Smooth muscle cell (in vitro differentiated cells): ENCODE measurements around the gene ADGB. TPM values are rescaled to one million over a fixed set of nuclear protein-coding genes. Genes with fewer than 3 reads are reported as not detected.

Source experiments
- DNase-seq: peaks from one replicate; lab custom pipeline; 2025; ENCODE audit not compliant: unreplicated experiment; lab: John Stamatoyannopoulos, UW
- H2AFZ ChIP-seq: fragments of 200-600 bp; sonication (generic); 2 replicates; pipeline ENCODE4 v1.6.0; 2016; ENCODE audit warnings: antibody characterized with exemption, low read depth, mild to moderate bottlenecking
- H3F3A ChIP-seq: fragments of 200-600 bp; sonication (generic); 2 replicates; pipeline ENCODE4 v1.6.0; 2017; ENCODE audit warnings: antibody characterized with exemption, low read depth
- H3K27ac ChIP-seq: fragments of 200-600 bp; sonication (generic); 2 replicates; pipeline ENCODE4 v1.5.1; 2016; ENCODE audit warnings: low read depth, mild to moderate bottlenecking
- H3K27me3 ChIP-seq: fragments of 200-600 bp; sonication (generic); 2 replicates; pipeline ENCODE4 v1.6.1; 2016; ENCODE audit warnings: low read depth, mild to moderate bottlenecking
- H3K36me3 ChIP-seq: fragments of 200-600 bp; sonication (generic); 2 replicates; pipeline ENCODE4 v1.5.1; 2016; ENCODE audit warnings: low read depth
- H3K4me1 ChIP-seq: fragments of 200-600 bp; sonication (generic); 2 replicates; pipeline ENCODE4 v1.5.1; 2016; ENCODE audit warnings: low read depth
- H3K4me2 ChIP-seq: fragments of 200-600 bp; sonication (generic); 2 replicates; pipeline ENCODE4 v1.6.0; 2016; ENCODE audit warnings: mild to moderate bottlenecking
- H3K4me3 ChIP-seq: fragments of 200-600 bp; sonication (generic); 2 replicates; pipeline ENCODE4 v1.5.1; 2016; ENCODE audit warnings: mild to moderate bottlenecking
- H3K79me2 ChIP-seq: fragments of 200-600 bp; sonication (generic); 2 replicates; pipeline ENCODE4 v1.6.0; 2016; ENCODE audit warnings: low read depth, mild to moderate bottlenecking
- H3K9ac ChIP-seq: fragments of 200-600 bp; sonication (generic); 2 replicates; pipeline ENCODE4 v1.6.0; 2016; ENCODE audit warnings: low read depth
- H3K9me3 ChIP-seq: fragments of 200-600 bp; sonication (generic); replicated peaks from 2 replicates; pipeline ENCODE4 v1.5.1; 2016; ENCODE audit warnings: low read depth
- H4K20me1 ChIP-seq: fragments of 200-600 bp; sonication (generic); 2 replicates; pipeline ENCODE4 v1.6.0; 2016; ENCODE audit warnings: low read depth
- CTCF ChIP-seq: fragments of 200-600 bp; sonication (generic); IDR thresholded peaks from 2 replicates; pipeline ENCODE4 v1.5.1; 2017; ENCODE audit warnings: borderline replicate concordance, mild to moderate bottlenecking, antibody characterized with exemption; ENCODE audit not compliant: insufficient read depth, poor library complexity, severe bottlenecking
- WGBS: methylation state at CpG from one replicate; pipeline ENCODE4 v1.1.7; 2016; ENCODE audit warnings: low lambda C conversion rate; 5-methylcytosine and 5-hydroxymethylcytosine counted together
- polyA plus RNA-seq: library from polyadenylated mRNA; unstranded; fragments of >200 nt; fragmentation: Nextera tagmentation; extraction: Ambion mirVana; gene quantifications from 2 replicates; pipeline ENCODE4 v1.2.1, GENCODE V29; 2016
- total RNA-seq: library from RNA; depleted of rRNA; stranded (reverse); fragments of >200 nt; gene quantifications from 2 replicates; pipeline ENCODE4 v1.2.3, GENCODE V29; 2014

ADGB gene
- total and polyA plus RNA-seq, 2 experiments from 2014 or later = 1.1 to 3.1 TPM

- Histone ChIP-seq H3K27me3 (no peaks in the 10 kb centered on the region), H3K4me2 (no peak overlapping the region), H3K79me2 (no peaks in the 10 kb centered on the region), H4K20me1 (no peaks in the 10 kb centered on the region), H3K27ac (no peak overlapping the region), H3K4me3 (no peak overlapping the region), H3K36me3 (no peaks in the 10 kb centered on the region), H3F3A (no peaks in the 10 kb centered on the region), H3K4me1 (peaks cover 3% of the 10 kb centered on the region), H3K9me3 (no peaks in the 10 kb centered on the region), H2AFZ (peak overlapping the region; percentile 24), H3K9ac (no peak overlapping the region)
- 77% methylated on average over 6 of the region's 6 CpGs for WGBS
- no peak for TF ChIP-seq CTCF
- DNase-seq = no peak
These were observed 3.8 kb downstream of the ADGB start for GRCh38 chr6:146602526-146602925.

GRCh38 chr6:146613947-146614346 lies 15.2 kb downstream of the ADGB start:
- no peak for TF ChIP-seq CTCF
- Histone ChIP-seq H3K4me3 (no peak overlapping the region), H3K9ac (no peak overlapping the region), H3K27me3 (no peaks in the 10 kb centered on the region), H3K4me2 (no peak overlapping the region), H3K27ac (no peak overlapping the region), H3K9me3 (no peaks in the 10 kb centered on the region), H2AFZ (no peak overlapping the region), H3K36me3 (no peaks in the 10 kb centered on the region), H3K4me1 (no peaks in the 10 kb centered on the region), H4K20me1 (no peaks in the 10 kb centered on the region), H3F3A (no peaks in the 10 kb centered on the region), H3K79me2 (no peaks in the 10 kb centered on the region)
- no peak for DNase-seq
- 85% methylated on average over 3 of the region's 3 CpGs for WGBS

- no peaks in the 10 kb centered on the region for H3K79me2 ChIP-seq
- H3K9ac ChIP-seq = no peak overlapping the region
- peaks cover 12% of the 10 kb centered on the region for H3K36me3 ChIP-seq
- H3K4me1 ChIP-seq = no peaks in the 10 kb centered on the region
- DNase-seq = no peak
- H3K27me3 ChIP-seq = no peaks in the 10 kb centered on the region
- TF ChIP-seq CTCF = no peak
- H3K27ac ChIP-seq = peak overlapping the region; percentile 16
- H2AFZ ChIP-seq = no peak overlapping the region
- H3K4me2 ChIP-seq = no peak overlapping the region
- WGBS = 81% methylated on average over 2 of the region's 2 CpGs
- H3F3A ChIP-seq = no peaks in the 10 kb centered on the region
- no peaks in the 10 kb centered on the region for H3K9me3 ChIP-seq
- no peaks in the 10 kb centered on the region for H4K20me1 ChIP-seq
- H3K4me3 ChIP-seq = no peak overlapping the region
These were observed 21.9 kb downstream of the ADGB start for GRCh38 chr6:146620655-146621054.

- no peak overlapping the region for H3K9ac ChIP-seq
- no peak overlapping the region for H3K27ac ChIP-seq
- no peak for TF ChIP-seq CTCF
- no peaks in the 10 kb centered on the region for H3K4me1 ChIP-seq
- 91% methylated on average over 2 of the region's 2 CpGs for WGBS
- no peaks in the 10 kb centered on the region for H3K79me2 ChIP-seq
- no peak overlapping the region for H3K4me2 ChIP-seq
- no peak overlapping the region for H3K4me3 ChIP-seq
- H2AFZ ChIP-seq = no peak overlapping the region
- H3K9me3 ChIP-seq = peaks cover 4% of the 10 kb centered on the region
- no peaks in the 10 kb centered on the region for H4K20me1 ChIP-seq
- peaks cover 12% of the 10 kb centered on the region for H3K36me3 ChIP-seq
- no peaks in the 10 kb centered on the region for H3F3A ChIP-seq
- H3K27me3 ChIP-seq = no peaks in the 10 kb centered on the region
- no peak for DNase-seq
These were observed 29.6 kb downstream of the ADGB start for GRCh38 chr6:146628350-146628749.
